Nucleus accumbens (tissue), 56 donors: ENCODE results near the gene PFKFB3.
"Not testable (repeated sequence)": the region's sequence is repeated elsewhere in the genome, so short reads cannot be mapped to it uniquely, and the experiment has no call there.

ENCODE experiments used
- DNase-seq, 56 donors: peaks; one replicate each; lab custom pipeline; 2025; lab: John Stamatoyannopoulos, UW

The PFKFB3 gene

GRCh38 chr10:6200734-6201515 lies 1.8 kb upstream of the PFKFB3 start:
- DNase-seq, result peak in 12 of 56 donors; percentile 31 to 63 (median 54)

GRCh38 chr10:6201516-6201975 lies 1.2 kb upstream of the PFKFB3 start:
- DNase-seq, result peak in 51 of 56 donors; percentile 13 to 86 (median 63)

GRCh38 chr10:6202098-6202683 lies 541 bp upstream of the PFKFB3 start:
- DNase-seq, result peak in 1 of 56 donors; percentile 64

GRCh38 chr10:6203331-6204062 lies 765 bp downstream of the PFKFB3 start:
- DNase-seq, result peak in 35 of 56 donors; percentile 20 to 80 (median 64)

GRCh38 chr10:6204063-6204340 lies 1.3 kb downstream of the PFKFB3 start:
- peak in 19 of 56 donors; percentile 15 to 74 (median 46) for DNase-seq

GRCh38 chr10:6204341-6205191 lies 1.8 kb downstream of the PFKFB3 start:
- peak in 12 of 56 donors; percentile 15 to 74 (median 44) for DNase-seq

- DNase-seq, result not testable (repeated sequence)
Observed at GRCh38 chr10:6206486-6206885, 3.8 kb downstream of the PFKFB3 start.

- no peak for DNase-seq
Observed at GRCh38 chr10:6207658-6208057, 4.9 kb downstream of the PFKFB3 start.

- no peak for DNase-seq
Observed at GRCh38 chr10:6208799-6209235, 6.1 kb downstream of the PFKFB3 start.

GRCh38 chr10:6211341-6211670 lies 8.6 kb downstream of the PFKFB3 start:
- no peak for DNase-seq

- peak in 54 of 56 donors; percentile 11 to 86 (median 67) for DNase-seq
Observed at GRCh38 chr10:6211671-6212635, 9.2 kb downstream of the PFKFB3 start.

- DNase-seq, result no peak
Observed at GRCh38 chr10:6212806-6213205, 10.1 kb downstream of the PFKFB3 start.

GRCh38 chr10:6213257-6213905 lies 10.6 kb downstream of the PFKFB3 start:
- DNase-seq, result no peak

GRCh38 chr10:6213908-6214307 lies 11.2 kb downstream of the PFKFB3 start:
- no peak for DNase-seq

GRCh38 chr10:6214612-6215011 lies 11.9 kb downstream of the PFKFB3 start:
- DNase-seq, result no peak

- DNase-seq, result no peak
Observed at GRCh38 chr10:6215241-6215640, 12.5 kb downstream of the PFKFB3 start.

GRCh38 chr10:6215683-6216484 lies 13.2 kb downstream of the PFKFB3 start:
- no peak for DNase-seq

GRCh38 chr10:6216916-6217315 lies 14.2 kb downstream of the PFKFB3 start:
- DNase-seq, result no peak
